Activated naive CD4-positive, alpha-beta T cell treated with anti-CD3 and anti-CD28 coated beads for 36 hours (primary cell): ENCODE data around the gene YIPF1. TPM values are rescaled to one million over a fixed set of nuclear protein-coding genes. Genes with fewer than 3 reads are reported as not detected.

Experiments used
- CTCF ChIA-PET: fragments of 350-600 bp; sonication (Branson Sonifier 250); formaldehyde crosslinking; loops from one replicate; lab custom pipeline; 2021; ENCODE audit warnings: antibody characterized with exemption; lab: Charles Lee
- DNase-seq: peaks from one replicate; pipeline ENCODE4 v3.0.0-alpha.2; 2020
- H3K27ac Mint-ChIP-seq: one replicate; pipeline ENCODE4 v1.8.0; 2021; ENCODE audit warnings: mild to moderate bottlenecking, mixed read lengths
- H3K27me3 Mint-ChIP-seq: one replicate; pipeline ENCODE4 v1.8.0; 2021; ENCODE audit warnings: low read depth, mixed read lengths
- H3K36me3 Mint-ChIP-seq: one replicate; pipeline ENCODE4 v1.8.0; 2021; ENCODE audit warnings: low read depth, mixed read lengths
- H3K4me1 Mint-ChIP-seq: one replicate; pipeline ENCODE4 v1.8.0; 2021; ENCODE audit warnings: low read depth, mixed read lengths
- H3K4me3 Mint-ChIP-seq: one replicate; pipeline ENCODE4 v1.8.0; 2021; ENCODE audit warnings: mild to moderate bottlenecking, moderate library complexity, mixed read lengths
- H3K9me3 Mint-ChIP-seq: one replicate; pipeline ENCODE4 v1.8.0; 2021; ENCODE audit warnings: mixed read lengths
- intact Hi-C: fragments of 100-400 bp; cut with micrococcal nuclease; formaldehyde crosslinking; loops from one replicate; pipeline ENCODE4 v1.15.1; 2023
- total RNA-seq, 2 experiments: library from RNA; stranded (reverse); gene quantifications; one replicate each; pipeline ENCODE4 v1.2.3, GENCODE V29; 2021

YIPF1 gene
- total RNA-seq, 2 experiments from 2014 or later, result 22.2 to 22.4 TPM

DNA sequence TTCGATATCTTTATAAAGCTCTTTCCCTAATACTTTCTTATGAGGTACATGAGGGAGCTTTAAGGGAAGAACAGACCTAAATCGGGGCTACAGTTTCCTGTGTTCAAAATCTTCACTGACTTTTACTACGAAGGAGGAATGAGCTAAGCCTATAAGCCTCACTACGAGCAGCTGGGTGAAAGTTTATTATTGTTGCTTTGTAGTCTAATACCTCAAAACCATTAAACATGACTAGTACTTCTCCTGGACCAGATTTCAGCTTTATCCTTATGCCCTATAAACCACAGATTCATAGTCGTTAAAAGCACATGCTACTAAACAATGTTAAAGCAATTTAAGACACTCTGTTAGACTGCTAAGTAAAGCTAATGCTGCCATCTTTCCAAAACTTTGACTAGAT lies 81.7 kb downstream of the YIPF1 start:
- Mint-ChIP-seq H3K9me3 (no peaks in the 10 kb centered on the region), H3K27ac (no peak overlapping the region), H3K36me3 (peaks cover 44% of the 10 kb centered on the region), H3K27me3 (no peaks in the 10 kb centered on the region), H3K4me1 (no peaks in the 10 kb centered on the region), H3K4me3 (no peak overlapping the region)
- CTCF ChIA-PET, result interaction anchor here (0.6 kb wide), 1 partner anchor 27 kb away, joined by 3 read pairs; no protein-coding TSS in a partner anchor
- intact Hi-C loops, result no loop called here
- no peak for DNase-seq

DNA sequence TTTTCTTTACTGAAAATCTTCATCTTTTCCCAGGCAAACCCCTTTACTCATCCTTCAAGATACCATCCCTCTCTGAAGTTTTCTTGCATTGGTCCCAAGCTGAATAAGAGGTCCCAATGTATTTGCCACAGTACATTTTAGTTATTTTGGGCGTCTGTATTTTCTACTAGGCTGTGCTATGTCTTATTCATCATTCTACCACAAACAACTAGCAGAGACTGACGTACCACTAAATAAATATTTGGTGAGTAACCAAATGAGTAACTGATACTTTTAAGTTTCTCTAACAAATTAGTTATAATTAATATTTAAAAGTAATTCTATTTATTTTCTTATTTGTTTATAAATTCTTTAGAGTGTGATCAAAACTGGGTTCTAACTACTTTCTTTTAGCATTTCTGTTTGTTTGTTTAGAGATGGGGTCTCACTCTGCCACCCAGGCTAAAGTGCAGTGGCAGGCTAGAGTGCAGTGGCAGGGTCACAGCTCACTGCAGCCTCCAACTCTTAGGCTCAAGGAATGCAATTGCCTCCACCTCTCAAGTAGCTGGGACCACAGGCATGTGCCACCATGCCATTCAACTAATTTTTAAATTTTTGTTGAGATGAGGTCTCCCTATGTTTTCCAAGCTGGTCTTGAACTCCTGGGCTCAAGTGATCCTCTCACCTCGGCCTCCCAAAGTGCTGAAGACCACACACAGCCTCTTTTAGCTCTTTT lies 84.6 kb downstream of the YIPF1 start:
- peaks cover 42% of the 10 kb centered on the region for H3K36me3 Mint-ChIP-seq

GRCh38 chr1:53804181-53804580 lies 85.4 kb downstream of the YIPF1 start:
- no peaks in the 10 kb centered on the region for H3K4me1 Mint-ChIP-seq
- no peak overlapping the region for H3K27ac Mint-ChIP-seq
- peaks cover 43% of the 10 kb centered on the region for H3K36me3 Mint-ChIP-seq
- CTCF ChIA-PET, result no interaction called here
- H3K9me3 Mint-ChIP-seq, result no peaks in the 10 kb centered on the region
- H3K27me3 Mint-ChIP-seq, result no peaks in the 10 kb centered on the region
- no peak overlapping the region for H3K4me3 Mint-ChIP-seq
- no peak for DNase-seq
- intact Hi-C loops, result no loop called here

More for the DNA sequence above, 84.6 kb downstream of the YIPF1 start:
- no peak overlapping the region for H3K4me3 Mint-ChIP-seq
- CTCF ChIA-PET, result no interaction called here
- intact Hi-C loops, result no loop called here
- no peak overlapping the region for H3K27ac Mint-ChIP-seq
- H3K27me3 Mint-ChIP-seq, result no peaks in the 10 kb centered on the region
- H3K4me1 Mint-ChIP-seq, result no peaks in the 10 kb centered on the region
- no peak for DNase-seq
- no peaks in the 10 kb centered on the region for H3K9me3 Mint-ChIP-seq

Other genes with a start within 250 kb of the YIPF1 start
- not detected for gene GLIS1, start 150.6 kb downstream of the YIPF1 start, total RNA-seq
- gene NDC1, start 51.5 kb downstream of the YIPF1 start, total RNA-seq, result 10 to 100 TPM; 25.9 to 27.9 TPM
- not detected for gene DIO1, start 4.4 kb upstream of the YIPF1 start, total RNA-seq
- 10 to 100 TPM; 46.2 to 48.7 TPM for gene IFT25, start 55.9 kb upstream of the YIPF1 start, total RNA-seq
- 10 to 100 TPM; 19.9 to 21.3 TPM for gene LRRC42, start 56.6 kb upstream of the YIPF1 start, total RNA-seq
- not detected for gene LDLRAD1, start 128.4 kb upstream of the YIPF1 start, total RNA-seq
- 100 to 1,000 TPM; 140 to 142 TPM for gene TMEM59, start 163.4 kb upstream of the YIPF1 start, total RNA-seq
- 10 to 100 TPM; 13.0 TPM for gene TCEANC2, start 163.8 kb upstream of the YIPF1 start, total RNA-seq